GM12874 (cell line): ENCODE measurements around the gene THSD7A.

ENCODE experiments used
- CTCF ChIP-seq: IDR thresholded peaks from 2 replicates; pipeline ENCODE4 v1.5.1; 2011; ENCODE audit warnings: low read depth, mild to moderate bottlenecking, control low read depth, low read length, moderate library complexity; ENCODE audit not compliant: insufficient read depth

The THSD7A gene

DNA sequence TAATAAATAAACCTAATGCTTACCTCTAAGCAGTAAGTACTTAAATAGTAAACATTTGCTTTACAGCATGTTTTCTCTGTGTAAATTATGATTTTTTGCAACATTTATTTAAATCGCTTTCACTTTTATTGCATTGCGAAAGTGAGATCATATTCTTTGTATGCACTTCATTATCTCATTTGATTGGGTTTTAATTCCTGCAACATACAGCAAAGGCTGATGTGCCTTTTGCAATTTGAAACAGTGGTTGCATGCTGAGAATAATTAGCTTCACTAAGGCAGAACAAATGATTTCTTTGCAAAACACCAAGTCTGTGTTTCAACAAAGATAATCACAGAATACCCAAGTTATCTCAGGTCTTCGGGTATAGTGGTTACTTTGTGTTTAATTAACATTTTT is 16.3 kb upstream of the THSD7A start:
- TF ChIP-seq CTCF = no peak

DNA sequence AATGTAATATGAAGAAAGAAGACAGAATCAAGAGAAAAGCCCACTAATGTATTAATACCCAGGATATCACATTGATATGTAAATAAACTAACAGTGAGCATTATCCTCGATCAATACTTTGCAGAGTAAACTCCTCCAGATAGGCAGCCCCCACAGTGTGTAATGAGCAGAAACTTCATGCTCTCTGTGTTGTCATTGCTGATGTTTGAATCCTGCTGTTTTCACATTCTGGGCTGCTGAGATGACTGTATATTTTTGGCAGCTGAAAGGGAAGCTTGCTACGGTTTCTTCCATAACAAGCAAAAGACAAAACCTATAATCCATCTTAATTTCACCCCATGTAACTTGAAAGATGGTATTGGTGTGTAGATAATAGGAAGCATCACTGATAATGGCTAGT is 15.3 kb upstream of the THSD7A start:
- no peak for TF ChIP-seq CTCF

GRCh38 chr7:11846361-11846955 is 14.5 kb upstream of the THSD7A start:
- TF ChIP-seq CTCF = no peak

- TF ChIP-seq CTCF = no peak
Measured at GRCh38 chr7:11843113-11843765, 11.2 kb upstream of the THSD7A start.

GRCh38 chr7:11841657-11842056 is 9.7 kb upstream of the THSD7A start:
- no peak for TF ChIP-seq CTCF

DNA sequence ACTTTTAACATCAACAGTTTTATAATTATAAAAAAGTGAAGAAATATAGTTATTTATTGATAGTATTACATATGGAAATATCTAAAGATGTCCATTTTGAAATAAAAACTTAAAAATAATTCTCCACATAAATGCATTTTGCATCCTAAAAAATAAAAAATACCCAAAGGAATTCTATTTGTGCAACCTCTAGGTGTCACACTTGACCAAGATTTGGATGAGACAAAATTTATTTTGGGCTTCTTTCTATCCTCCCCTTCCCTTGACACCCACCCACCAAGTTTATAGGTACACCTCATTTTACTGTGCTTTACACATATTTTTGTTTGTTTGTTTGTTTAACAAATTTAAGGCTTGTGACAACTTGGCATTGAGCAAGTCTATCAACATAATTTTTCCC is 3.3 kb upstream of the THSD7A start:
- no peak for TF ChIP-seq CTCF

DNA sequence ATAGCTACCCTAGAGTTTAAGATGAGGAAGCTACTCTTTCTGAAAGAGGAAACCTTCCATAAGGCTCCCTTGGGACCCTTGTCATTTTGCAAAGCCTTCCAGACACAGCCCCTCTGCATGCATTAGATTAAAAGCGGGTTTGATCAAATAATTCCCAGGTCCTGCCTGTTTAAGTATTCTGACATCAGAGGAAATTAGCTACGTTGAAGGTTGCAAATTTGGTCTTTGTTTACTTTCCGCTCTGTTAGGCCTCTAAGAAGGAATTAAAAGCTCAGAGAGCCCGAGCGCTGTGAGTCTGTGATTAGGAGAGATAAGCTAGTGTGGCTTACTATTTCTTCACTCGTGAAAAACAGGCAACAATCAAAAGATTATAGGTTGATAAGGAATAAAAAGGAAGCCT is 1.4 kb upstream of the THSD7A start:
- no peak for TF ChIP-seq CTCF
